ENCODE measurements around the gene COX7B2.

DNA sequence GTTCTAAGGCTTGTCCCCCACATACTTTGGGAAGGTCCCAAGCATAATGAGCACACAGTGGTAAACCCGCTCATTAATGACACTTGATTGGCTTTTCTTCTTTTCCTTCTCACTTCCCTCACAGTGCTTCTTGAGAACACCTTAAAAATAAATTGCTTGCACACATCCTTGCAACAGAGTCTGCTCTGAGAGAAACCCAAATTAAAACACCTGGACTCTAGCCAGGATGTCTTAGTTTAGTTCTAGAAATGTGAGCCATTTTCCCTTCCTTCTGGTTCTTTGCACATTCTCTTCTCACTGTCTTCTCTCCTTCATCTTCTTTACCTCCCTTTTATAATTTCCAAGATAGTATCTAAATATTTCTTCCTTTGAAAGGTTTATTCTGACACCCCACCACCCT lies 35.3 kb upstream of the COX7B2 start:
- no peak for TF ChIP-seq RAD51 (IDR thresholded peaks at IDR 0.05; ENCODE audit: borderline replicate concordance, low read depth)
- no peak for TF ChIP-seq GMEB1 (CRISPR knock-in tag; IDR thresholded peaks at IDR 0.05)
- TF ChIP-seq, protein P1, sequence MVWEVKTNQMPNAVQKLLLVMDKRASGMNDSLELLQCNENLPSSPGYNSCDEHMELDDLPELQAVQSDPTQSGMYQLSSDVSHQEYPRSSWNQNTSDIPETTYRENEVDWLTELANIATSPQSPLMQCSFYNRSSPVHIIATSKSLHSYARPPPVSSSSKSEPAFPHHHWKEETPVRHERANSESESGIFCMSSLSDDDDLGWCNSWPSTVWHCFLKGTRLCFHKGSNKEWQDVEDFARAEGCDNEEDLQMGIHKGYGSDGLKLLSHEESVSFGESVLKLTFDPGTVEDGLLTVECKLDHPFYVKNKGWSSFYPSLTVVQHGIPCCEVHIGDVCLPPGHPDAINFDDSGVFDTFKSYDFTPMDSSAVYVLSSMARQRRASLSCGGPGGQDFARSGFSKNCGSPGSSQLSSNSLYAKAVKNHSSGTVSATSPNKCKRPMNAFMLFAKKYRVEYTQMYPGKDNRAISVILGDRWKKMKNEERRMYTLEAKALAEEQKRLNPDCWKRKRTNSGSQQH (CRISPR knock-in tag; IDR thresholded peaks at IDR 0.05) = no peak
- TF ChIP-seq CTCF (IDR thresholded peaks at IDR 0.05 in 2 of 3, conservative IDR thresholded peaks at IDR 0.05 in 1 of 3; ENCODE audit: insufficient read depth in 2 of 3, low read depth in 1 of 3, low read length in 3 of 3) = no peak
- no peak for TF ChIP-seq CBX2 (IDR thresholded peaks at IDR 0.05; ENCODE audit: insufficient read depth, low read length, poor library complexity, severe bottlenecking)
- TF ChIP-seq EZH2 (IDR thresholded peaks at IDR 0.05; ENCODE audit: borderline replicate concordance, low read depth, low read length) = no peak
- TF ChIP-seq ZFX (CRISPR knock-in tag; IDR thresholded peaks at IDR 0.05) = no peak
- TF ChIP-seq, protein P2, sequence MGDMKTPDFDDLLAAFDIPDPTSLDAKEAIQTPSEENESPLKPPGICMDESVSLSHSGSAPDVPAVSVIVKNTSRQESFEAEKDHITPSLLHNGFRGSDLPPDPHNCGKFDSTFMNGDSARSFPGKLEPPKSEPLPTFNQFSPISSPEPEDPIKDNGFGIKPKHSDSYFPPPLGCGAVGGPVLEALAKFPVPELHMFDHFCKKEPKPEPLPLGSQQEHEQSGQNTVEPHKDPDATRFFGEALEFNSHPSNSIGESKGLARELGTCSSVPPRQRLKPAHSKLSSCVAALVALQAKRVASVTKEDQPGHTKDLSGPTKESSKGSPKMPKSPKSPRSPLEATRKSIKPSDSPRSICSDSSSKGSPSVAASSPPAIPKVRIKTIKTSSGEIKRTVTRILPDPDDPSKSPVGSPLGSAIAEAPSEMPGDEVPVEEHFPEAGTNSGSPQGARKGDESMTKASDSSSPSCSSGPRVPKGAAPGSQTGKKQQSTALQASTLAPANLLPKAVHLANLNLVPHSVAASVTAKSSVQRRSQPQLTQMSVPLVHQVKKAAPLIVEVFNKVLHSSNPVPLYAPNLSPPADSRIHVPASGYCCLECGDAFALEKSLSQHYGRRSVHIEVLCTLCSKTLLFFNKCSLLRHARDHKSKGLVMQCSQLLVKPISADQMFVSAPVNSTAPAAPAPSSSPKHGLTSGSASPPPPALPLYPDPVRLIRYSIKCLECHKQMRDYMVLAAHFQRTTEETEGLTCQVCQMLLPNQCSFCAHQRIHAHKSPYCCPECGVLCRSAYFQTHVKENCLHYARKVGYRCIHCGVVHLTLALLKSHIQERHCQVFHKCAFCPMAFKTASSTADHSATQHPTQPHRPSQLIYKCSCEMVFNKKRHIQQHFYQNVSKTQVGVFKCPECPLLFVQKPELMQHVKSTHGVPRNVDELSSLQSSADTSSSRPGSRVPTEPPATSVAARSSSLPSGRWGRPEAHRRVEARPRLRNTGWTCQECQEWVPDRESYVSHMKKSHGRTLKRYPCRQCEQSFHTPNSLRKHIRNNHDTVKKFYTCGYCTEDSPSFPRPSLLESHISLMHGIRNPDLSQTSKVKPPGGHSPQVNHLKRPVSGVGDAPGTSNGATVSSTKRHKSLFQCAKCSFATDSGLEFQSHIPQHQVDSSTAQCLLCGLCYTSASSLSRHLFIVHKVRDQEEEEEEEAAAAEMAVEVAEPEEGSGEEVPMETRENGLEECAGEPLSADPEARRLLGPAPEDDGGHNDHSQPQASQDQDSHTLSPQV (IDR thresholded peaks at IDR 0.05) = no peak
